ENCODE data around the gene TCERG1L.
"Not testable (repeated sequence)": the region's sequence is repeated elsewhere in the genome, so short reads cannot be mapped to it uniquely, and the experiment has no call there.

The TCERG1L gene

DNA sequence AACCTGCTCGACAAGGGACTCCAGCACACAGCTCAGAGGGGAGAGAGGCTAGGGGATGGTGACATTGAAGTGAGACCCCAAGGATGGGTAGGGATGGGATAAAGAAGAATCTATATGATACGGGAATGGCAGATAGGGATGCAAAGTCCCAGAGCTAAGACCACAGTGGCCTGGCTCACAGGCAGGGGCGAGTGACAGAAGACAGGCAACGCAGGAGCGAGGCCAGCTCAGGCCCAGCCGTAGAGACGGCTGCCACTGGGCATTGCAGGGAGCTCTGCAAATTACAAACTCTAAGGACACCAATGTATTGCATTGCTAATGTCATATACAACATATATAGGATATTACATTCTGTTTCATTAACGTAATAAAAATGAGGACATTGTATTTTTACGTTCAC, 131.4 kb downstream of the TCERG1L start:
- no peak for DNase-seq

GRCh38 chr10:131179361-131179760, 132.2 kb downstream of the TCERG1L start:
- no peak for DNase-seq

GRCh38 chr10:131178521-131179331, 132.8 kb downstream of the TCERG1L start:
- DNase-seq: no peak

GRCh38 chr10:131177431-131178327, 133.8 kb downstream of the TCERG1L start:
- DNase-seq: no peak

DNA sequence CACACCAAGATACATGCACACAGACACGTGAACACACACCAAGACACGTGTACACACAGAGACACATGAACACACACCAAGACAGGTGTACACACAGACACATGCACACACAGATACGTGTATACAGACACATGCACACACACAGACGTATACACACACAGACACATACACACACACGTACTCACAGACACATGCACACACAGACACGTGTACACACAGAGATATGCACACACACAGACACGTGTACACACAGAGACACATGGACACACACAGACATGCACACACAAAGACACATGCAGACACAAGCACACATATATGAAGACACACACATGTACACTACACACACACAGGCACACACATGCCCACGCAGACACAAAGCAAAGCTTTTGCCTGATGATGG, 134.6 kb downstream of the TCERG1L start:
- no peak for DNase-seq

DNA sequence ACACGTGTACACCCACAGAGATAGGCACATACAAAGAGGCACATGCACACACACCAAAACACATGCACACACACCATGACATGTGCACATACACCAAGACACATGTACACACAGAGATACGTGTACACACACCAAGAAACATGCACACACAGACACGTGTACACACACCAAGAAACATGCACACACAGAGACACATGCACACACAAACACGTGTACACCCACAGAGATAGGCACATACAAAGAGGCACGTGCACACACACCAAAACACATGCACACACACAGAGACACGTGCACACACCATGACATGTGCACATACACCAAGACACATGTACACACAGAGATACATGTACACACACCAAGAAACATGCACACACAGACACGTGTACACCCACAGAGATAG, 135.2 kb downstream of the TCERG1L start:
- DNase-seq: not testable (repeated sequence)

GRCh38 chr10:131175891-131176290, 135.6 kb downstream of the TCERG1L start:
- DNase-seq: no peak

DNA sequence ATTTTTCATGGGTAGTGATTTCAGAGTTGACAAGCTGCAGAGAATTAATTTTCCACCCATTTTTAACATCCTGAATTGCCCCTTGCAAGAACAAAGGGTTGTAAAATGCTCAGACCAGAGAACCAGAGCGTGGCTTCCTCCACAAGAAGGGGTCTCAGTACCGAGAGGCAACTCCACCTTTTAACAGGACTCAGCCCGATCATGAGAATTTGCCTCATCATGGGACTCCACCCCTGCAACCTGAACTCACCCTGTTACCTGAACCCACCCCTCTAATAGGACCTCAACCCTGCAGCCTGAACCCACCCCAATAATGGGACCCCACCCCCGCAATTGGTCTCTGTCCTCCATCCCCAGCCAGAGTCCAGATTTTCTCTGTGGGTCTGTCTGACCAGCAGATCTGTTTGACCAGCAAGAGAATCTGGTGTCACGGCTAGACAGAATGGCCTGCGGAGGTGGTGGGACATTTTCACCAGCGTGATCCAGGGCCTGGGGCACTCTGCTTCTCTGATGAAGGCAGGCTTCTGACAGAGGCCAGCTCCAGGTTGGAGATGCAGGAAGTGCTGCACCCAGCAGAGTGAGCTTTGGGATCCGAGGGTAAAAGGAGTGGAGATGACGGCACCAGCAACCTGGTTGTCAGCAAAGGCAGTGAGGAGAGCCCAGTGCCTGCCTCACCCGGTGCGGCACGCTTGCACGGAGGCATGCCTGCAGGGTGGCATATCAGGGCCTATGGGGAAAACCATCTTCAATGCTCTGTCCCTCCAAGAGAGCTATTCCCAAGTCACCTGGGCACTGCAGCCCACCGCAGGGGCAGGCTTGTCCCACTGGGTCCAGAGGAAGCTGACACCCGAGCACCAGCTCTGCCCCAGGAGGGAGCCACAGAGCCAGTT, 136.6 kb downstream of the TCERG1L start:
- DNase-seq: no peak

- DNase-seq: no peak
These were observed 137.3 kb downstream of the TCERG1L start for GRCh38 chr10:131174211-131174565.

DNA sequence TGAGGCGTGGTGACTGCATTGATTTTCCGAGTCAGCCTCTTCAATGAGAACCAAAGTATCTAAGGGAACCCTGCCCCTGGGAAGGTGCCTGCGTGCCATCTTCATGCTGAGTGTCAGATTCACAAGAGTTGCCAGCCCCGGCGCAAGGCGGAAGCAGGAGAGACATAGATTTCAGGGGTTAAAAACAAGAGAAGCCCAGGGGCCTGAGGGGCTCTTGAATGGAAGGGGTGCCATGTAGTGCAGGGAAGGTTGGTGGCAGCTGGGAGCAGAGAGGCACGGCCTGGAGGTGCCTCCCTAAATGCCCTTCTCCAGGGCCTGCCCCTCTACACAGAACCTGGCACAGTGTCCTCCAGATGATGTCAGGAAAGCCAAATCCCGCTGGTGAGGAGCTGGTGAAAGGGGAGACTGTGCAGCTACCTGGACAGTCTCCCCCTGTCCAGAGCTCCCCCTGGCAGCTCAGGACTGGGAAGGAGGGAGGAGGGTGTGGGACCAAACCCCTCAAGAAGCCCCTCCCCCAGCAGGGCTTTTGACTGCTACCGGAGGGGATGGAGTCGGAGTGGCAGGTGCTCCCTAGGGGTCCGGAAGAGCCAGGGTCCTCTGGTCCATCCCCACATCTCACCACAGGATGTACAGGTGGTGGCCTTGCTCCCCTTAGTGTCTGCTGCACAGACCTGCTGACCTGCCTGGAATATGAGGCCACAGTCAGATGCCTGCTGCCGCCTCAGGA, 137.9 kb downstream of the TCERG1L start:
- DNase-seq: no peak

GRCh38 chr10:131172433-131172832, 139.1 kb downstream of the TCERG1L start:
- DNase-seq: no peak

GRCh38 chr10:131169146-131169545, 142.4 kb downstream of the TCERG1L start:
- DNase-seq: no peak

GRCh38 chr10:131168238-131168875, 143.2 kb downstream of the TCERG1L start:
- DNase-seq: no peak

DNA sequence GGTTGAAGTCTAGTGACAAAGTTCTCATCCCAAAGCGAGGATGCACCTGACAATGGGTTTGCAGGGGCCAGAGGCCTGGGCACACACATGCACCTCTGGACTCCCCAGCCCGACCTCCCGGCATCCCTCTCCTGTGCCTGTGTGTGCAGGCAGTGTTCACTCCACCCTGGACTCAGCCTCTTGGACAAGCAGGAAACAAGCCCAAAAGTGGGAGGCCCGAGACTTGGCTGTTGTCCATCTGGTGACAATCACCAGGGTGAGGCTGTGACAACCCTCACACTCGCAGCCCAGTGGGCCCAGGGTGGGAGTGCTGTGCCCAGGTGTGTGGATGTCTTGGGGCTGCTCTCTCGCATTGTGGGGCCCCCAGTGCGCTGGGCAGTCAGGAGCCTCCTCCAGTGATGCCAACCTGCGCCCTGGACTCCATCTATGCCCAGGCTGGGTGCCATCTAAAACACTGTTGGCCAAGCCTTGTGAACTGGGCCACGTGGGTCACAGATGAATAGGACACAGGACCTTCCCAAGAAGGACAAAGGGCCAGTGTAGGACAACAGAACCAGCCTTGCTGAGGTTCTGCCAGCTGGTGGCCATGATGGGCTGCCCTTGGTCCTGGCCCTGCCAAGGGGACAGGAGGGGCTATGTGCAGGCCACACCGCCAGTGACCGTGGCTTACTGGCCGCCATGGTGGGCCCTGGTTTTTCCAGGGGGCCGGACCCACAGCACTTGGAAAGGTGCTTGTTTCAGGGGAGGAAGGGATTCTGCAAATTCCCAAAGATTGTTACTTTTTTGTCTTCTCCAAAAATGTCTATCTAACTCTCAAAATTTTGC, 144.3 kb downstream of the TCERG1L start:
- no peak for DNase-seq

GRCh38 chr10:131166486-131166885, 145.0 kb downstream of the TCERG1L start:
- no peak for DNase-seq

DNA sequence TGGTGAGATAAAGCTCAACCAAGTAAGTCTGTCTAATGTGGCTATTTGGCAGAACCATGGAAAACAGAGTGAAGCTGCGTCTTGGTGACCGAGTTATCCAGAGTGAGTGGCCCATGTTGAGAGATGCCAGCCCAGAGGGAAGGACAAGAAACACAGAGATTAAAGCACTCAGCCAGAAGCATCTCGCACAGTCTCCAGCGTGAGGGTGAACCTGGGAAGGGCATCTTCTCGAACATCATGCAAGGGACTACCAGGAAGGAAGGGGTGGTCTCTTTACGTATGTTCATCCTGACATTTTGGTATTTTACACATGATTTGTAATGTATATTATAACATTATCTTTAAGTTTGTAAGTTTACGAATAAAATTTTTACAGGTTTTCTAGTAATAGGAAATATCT, 146.4 kb downstream of the TCERG1L start:
- no peak for DNase-seq

DNA sequence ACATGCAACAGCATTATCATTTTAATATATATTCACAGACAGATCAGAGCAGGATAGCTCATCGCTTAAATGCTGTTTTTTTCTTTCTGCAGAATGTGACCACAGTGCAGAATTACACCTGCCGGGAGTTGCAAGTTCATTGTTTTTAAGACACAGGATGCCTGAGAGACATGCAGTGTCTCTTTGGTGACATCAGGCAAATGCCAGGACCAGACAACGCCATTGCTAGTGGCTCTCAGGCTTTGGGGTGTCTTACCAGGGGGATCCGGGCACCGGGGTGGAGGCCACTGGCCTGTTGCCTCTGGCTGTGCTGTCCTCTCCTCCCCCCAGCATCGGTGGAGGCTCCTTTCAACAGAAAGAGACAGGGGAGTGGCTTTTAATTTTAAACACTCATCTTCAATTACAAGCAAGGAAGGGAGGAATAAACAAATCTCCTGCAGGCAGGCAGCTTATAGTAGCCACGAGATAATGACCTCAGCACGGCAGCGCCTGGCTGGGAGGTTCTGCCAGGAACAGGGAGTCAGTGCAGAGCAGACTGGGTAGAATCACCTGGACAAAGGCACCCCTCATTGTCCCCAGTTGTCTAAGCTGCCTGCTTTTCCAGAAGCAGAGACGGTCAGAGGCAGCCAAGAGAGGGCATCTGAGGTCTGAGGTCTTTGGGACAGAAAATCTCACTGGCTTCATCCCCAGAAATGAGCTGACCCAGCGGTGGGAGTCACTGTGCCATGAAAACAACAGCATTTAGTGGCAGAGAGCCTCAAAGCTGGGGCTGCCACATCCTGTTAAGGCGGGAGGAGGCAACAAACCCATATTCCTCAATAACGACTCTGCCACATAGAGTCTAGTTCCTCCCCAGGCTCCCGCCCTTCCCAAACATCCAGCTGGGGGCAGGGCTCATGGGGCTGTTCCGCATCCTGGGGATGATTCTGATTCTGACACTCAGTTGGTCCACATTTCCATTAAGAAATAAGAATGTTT, 148.4 kb downstream of the TCERG1L start:
- no peak for DNase-seq

DNA sequence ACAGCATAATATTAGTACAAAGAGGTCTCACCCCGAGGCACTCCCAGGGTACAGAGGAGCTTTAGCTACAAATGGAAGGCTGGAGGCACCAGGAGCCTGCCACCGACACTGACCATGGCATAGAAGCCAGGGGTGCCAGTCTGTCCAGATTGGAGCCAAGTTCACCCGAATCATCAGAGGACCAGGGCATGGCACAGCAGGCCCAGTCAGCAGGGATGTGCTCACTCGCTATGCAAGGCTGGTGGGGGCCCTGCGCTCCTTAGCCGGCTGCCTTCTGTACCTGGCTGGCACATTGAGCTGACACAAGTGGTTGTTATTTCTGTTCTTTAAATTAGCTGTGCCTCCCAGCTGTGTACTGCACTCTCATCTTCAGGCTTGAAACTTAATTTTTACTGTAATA, 149.3 kb downstream of the TCERG1L start:
- DNase-seq: no peak

- no peak for DNase-seq
These were observed 150.4 kb downstream of the TCERG1L start for GRCh38 chr10:131161087-131161486.
